GM19397 (cell line): ENCODE measurements around the gene NEK11.

Source experiments
- ATAC-seq: cut with Tn5 transposase; IDR thresholded peaks from one replicate; pipeline ENCODE4 v1.9.1; 2021; ENCODE audit warnings: mild to moderate bottlenecking, moderate library complexity; ENCODE audit not compliant: unreplicated experiment

The NEK11 gene

GRCh38 chr3:131393868-131394267 lies 367.2 kb downstream of the NEK11 start:
- no peak for ATAC-seq

GRCh38 chr3:131394400-131394799 lies 367.7 kb downstream of the NEK11 start:
- no peak for ATAC-seq

GRCh38 chr3:131396170-131396569 lies 369.5 kb downstream of the NEK11 start:
- no peak for ATAC-seq

GRCh38 chr3:131397889-131398288 lies 371.2 kb downstream of the NEK11 start:
- no peak for ATAC-seq
